K562 (cell line): Measurements from ENCODE around the gene SIDT1. TPM values are rescaled to one million over a fixed set of nuclear protein-coding genes. Genes with fewer than 3 reads are reported as not detected.

ENCODE experiments used
- NBN ChIP-seq: fragments of 450-650 bp; IDR thresholded peaks from 2 replicates; pipeline ENCODE4 v1.6.1; 2016; ENCODE audit warnings: low read depth, mild to moderate bottlenecking
- NONO ChIP-seq, 2 experiments: fragments of 200-400 bp in 1 of 2; fragments of 450-650 bp in 1 of 2; formaldehyde crosslinking in 1 of 2; IDR thresholded peaks; 2 replicates each; pipeline ENCODE4 v1.6.1; 2017; ENCODE audit warnings: low read depth in 2 of 2, mild to moderate bottlenecking in 2 of 2, moderate library complexity in 2 of 2, low read length in 1 of 2
- polyA plus RNA-seq, 8 experiments: library from polyadenylated mRNA; depleted of rRNA in 4 of 8; stranded (reverse) in 5 of 8; unstranded in 3 of 8; fragments of >200 nt; fragmentation: Nextera tagmentation in 2 of 8; fragmentation: Illumina TruSeq in 1 of 8; extraction: Ambion mirVana in 2 of 8; extraction: Trizol in 1 of 8; gene quantifications; 2 replicates each; pipeline versions ENCODE4 v1.2.1 to v1.2.3, GENCODE V29; 2011 to 2014; ENCODE audit warnings: inconsistent platforms in 1 of 8, missing spikeins in 1 of 8
- total RNA-seq, 7 experiments: library from RNA; depleted of rRNA in 6 of 7; stranded (reverse); fragments of >200 nt in 6 of 7; fragmentation: Illumina TruSeq in 2 of 7; extraction: Trizol in 2 of 7; gene quantifications; 2 replicates each; pipeline versions ENCODE4 v1.2.1 to v1.2.3, GENCODE V29; 2011 to 2021; ENCODE audit warnings: low replicate concordance in 1 of 7
- TF ChIP-seq, protein P1 (sequence below): fragments of 450-650 bp; IDR thresholded peaks from 2 replicates; pipeline ENCODE4 v1.6.1; 2016; ENCODE audit warnings: low read depth

Gene SIDT1
- total and polyA plus RNA-seq, 9 of the 15 experiments (the other 6 are each of a cell fraction or from before 2014, with no cell fraction given) = not detected

GRCh38 chr3:113560271-113560670 is 27.9 kb downstream of the SIDT1 start (continued):
- TF ChIP-seq, protein P1, sequence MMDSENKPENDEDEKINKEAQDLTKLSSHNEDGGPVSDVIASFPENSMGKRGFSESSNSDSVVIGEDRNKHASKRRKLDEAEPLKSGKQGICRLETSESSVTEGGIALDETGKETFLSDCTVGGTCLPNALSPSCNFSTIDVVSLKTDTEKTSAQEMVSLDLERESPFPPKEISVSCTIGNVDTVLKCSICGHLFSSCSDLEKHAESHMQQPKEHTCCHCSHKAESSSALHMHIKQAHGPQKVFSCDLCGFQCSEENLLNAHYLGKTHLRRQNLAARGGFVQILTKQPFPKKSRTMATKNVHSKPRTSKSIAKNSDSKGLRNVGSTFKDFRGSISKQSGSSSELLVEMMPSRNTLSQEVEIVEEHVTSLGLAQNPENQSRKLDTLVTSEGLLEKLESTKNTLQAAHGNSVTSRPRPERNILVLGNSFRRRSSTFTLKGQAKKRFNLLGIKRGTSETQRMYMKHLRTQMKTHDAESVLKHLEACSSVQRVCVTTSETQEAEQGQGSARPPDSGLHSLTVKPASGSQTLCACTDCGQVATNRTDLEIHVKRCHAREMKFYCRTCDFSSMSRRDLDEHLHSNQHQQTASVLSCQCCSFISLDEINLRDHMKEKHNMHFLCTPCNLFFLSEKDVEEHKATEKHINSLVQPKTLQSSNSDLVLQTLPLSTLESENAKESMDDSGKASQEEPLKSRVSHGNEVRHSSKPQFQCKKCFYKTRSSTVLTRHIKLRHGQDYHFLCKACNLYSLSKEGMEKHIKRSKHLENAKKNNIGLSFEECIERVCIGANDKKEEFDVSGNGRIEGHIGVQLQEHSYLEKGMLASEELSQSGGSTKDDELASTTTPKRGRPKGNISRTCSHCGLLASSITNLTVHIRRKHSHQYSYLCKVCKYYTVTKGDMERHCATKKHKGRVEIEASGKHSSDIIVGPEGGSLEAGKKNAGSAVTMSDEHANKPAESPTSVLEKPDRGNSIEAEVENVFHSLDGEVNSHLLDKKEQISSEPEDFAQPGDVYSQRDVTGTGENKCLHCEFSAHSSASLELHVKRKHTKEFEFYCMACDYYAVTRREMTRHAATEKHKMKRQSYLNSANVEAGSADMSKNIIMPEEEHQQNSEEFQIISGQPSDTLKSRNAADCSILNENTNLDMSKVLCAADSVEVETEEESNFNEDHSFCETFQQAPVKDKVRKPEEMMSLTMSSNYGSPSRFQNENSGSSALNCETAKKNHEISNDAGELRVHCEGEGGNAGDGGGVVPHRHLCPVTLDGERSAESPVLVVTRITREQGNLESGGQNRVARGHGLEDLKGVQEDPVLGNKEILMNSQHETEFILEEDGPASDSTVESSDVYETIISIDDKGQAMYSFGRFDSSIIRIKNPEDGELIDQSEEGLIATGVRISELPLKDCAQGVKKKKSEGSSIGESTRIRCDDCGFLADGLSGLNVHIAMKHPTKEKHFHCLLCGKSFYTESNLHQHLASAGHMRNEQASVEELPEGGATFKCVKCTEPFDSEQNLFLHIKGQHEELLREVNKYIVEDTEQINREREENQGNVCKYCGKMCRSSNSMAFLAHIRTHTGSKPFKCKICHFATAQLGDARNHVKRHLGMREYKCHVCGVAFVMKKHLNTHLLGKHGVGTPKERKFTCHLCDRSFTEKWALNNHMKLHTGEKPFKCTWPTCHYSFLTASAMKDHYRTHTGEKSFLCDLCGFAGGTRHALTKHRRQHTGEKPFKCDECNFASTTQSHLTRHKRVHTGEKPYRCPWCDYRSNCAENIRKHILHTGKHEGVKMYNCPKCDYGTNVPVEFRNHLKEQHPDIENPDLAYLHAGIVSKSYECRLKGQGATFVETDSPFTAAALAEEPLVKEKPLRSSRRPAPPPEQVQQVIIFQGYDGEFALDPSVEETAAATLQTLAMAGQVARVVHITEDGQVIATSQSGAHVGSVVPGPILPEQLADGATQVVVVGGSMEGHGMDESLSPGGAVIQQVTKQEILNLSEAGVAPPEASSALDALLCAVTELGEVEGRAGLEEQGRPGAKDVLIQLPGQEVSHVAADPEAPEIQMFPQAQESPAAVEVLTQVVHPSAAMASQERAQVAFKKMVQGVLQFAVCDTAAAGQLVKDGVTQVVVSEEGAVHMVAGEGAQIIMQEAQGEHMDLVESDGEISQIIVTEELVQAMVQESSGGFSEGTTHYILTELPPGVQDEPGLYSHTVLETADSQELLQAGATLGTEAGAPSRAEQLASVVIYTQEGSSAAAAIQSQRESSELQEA = no peak
- no peak for TF ChIP-seq NONO (IDR thresholded peaks at IDR 0.05; ENCODE audit: low read depth in 2 of 2, low read length in 1 of 2)
- no peak for TF ChIP-seq NBN
